ENCODE measurements around the gene PAQR9.

The PAQR9 gene

GRCh38 chr3:142940472-142940871, 23.0 kb downstream of the PAQR9 start:
- no peak overlapping the region for H3K27ac Mint-ChIP-seq
- no peaks in the 10 kb centered on the region for H3K36me3 Mint-ChIP-seq (ENCODE audit: low read depth)
- peaks cover 9% of the 10 kb centered on the region for H3K4me1 Mint-ChIP-seq
- no peaks in the 10 kb centered on the region for H3K9me3 Mint-ChIP-seq
- TF ChIP-seq CTCF (IDR thresholded peaks at IDR 0.05) = no peak
- H3K27me3 Mint-ChIP-seq (ENCODE audit: low read depth, poor library complexity) = no peaks in the 10 kb centered on the region
- no peak overlapping the region for H3K4me3 Mint-ChIP-seq
- no peak for DNase-seq

- Mint-ChIP-seq H3K27ac (no peak overlapping the region), H3K4me3 (no peak overlapping the region), H3K4me1 (peaks cover 9% of the 10 kb centered on the region), H3K9me3 (no peaks in the 10 kb centered on the region), H3K36me3 (ENCODE audit: low read depth) (no peaks in the 10 kb centered on the region), H3K27me3 (ENCODE audit: low read depth, poor library complexity) (no peaks in the 10 kb centered on the region)
- TF ChIP-seq CTCF (IDR thresholded peaks at IDR 0.05) = no peak
- DNase-seq = no peak
Measured at GRCh38 chr3:142940000-142940399, 23.5 kb downstream of the PAQR9 start.

GRCh38 chr3:142935963-142936362, 27.5 kb downstream of the PAQR9 start:
- no peak overlapping the region for H3K27ac Mint-ChIP-seq
- no peak for DNase-seq
- no peaks in the 10 kb centered on the region for H3K27me3 Mint-ChIP-seq (ENCODE audit: low read depth, poor library complexity)
- no peak for TF ChIP-seq CTCF (IDR thresholded peaks at IDR 0.05)
- no peaks in the 10 kb centered on the region for H3K9me3 Mint-ChIP-seq
- no peak overlapping the region for H3K4me3 Mint-ChIP-seq
- H3K36me3 Mint-ChIP-seq (ENCODE audit: low read depth) = no peaks in the 10 kb centered on the region
- H3K4me1 Mint-ChIP-seq = peaks cover 15% of the 10 kb centered on the region

GRCh38 chr3:142934887-142935269, 28.6 kb downstream of the PAQR9 start:
- no peak for TF ChIP-seq CTCF (IDR thresholded peaks at IDR 0.05)
- no peaks in the 10 kb centered on the region for H3K27me3 Mint-ChIP-seq (ENCODE audit: low read depth, poor library complexity)
- H3K27ac Mint-ChIP-seq = no peak overlapping the region
- H3K4me1 Mint-ChIP-seq = peaks cover 7% of the 10 kb centered on the region
- H3K9me3 Mint-ChIP-seq = no peaks in the 10 kb centered on the region
- DNase-seq = no peak
- H3K4me3 Mint-ChIP-seq = no peak overlapping the region
- H3K36me3 Mint-ChIP-seq (ENCODE audit: low read depth) = no peaks in the 10 kb centered on the region

GRCh38 chr3:142934128-142934886, 29.2 kb downstream of the PAQR9 start:
- no peak overlapping the region for H3K27ac Mint-ChIP-seq
- DNase-seq = no peak
- H3K4me1 Mint-ChIP-seq = peaks cover 6% of the 10 kb centered on the region
- H3K9me3 Mint-ChIP-seq = no peaks in the 10 kb centered on the region
- TF ChIP-seq CTCF (IDR thresholded peaks at IDR 0.05) = no peak
- no peaks in the 10 kb centered on the region for H3K27me3 Mint-ChIP-seq (ENCODE audit: low read depth, poor library complexity)
- no peaks in the 10 kb centered on the region for H3K36me3 Mint-ChIP-seq (ENCODE audit: low read depth)
- no peak overlapping the region for H3K4me3 Mint-ChIP-seq

GRCh38 chr3:142931222-142931621, 32.3 kb downstream of the PAQR9 start:
- DNase-seq = no peak
- Mint-ChIP-seq H3K27ac (no peak overlapping the region), H3K9me3 (no peaks in the 10 kb centered on the region), H3K27me3 (ENCODE audit: low read depth, poor library complexity) (peaks cover 3% of the 10 kb centered on the region), H3K36me3 (ENCODE audit: low read depth) (no peaks in the 10 kb centered on the region), H3K4me3 (no peak overlapping the region), H3K4me1 (peaks cover 6% of the 10 kb centered on the region)
- no peak for TF ChIP-seq CTCF (IDR thresholded peaks at IDR 0.05)

Data from nephron progenitor cell (in vitro differentiated cells).